ENCODE data around the gene RYR2.

The RYR2 gene

GRCh38 chr1:237553078-237553477 lies 511.1 kb downstream of the RYR2 start:
- no peak for DNase-seq (ENCODE audit: low spot score)
- in situ Hi-C loops (cut with MboI; ENCODE audit: low pct_unique_long_range_greater_than_20kb, low sequenced_read_pairs, unreplicated experiment), result no loop called here
- TF ChIP-seq CTCF (IDR thresholded peaks at IDR 0.05; ENCODE audit: extremely low read depth, insufficient read depth, missing control alignments), result no peak

GRCh38 chr1:237556911-237557310 lies 514.9 kb downstream of the RYR2 start:
- DNase-seq (ENCODE audit: low spot score), result no peak
- TF ChIP-seq CTCF (IDR thresholded peaks at IDR 0.05; ENCODE audit: extremely low read depth, insufficient read depth, missing control alignments), result no peak
- in situ Hi-C loops (cut with MboI; ENCODE audit: low pct_unique_long_range_greater_than_20kb, low sequenced_read_pairs, unreplicated experiment), result no loop called here

GRCh38 chr1:237562242-237562823 lies 520.3 kb downstream of the RYR2 start:
- peak; percentile 42 for DNase-seq (ENCODE audit: low spot score)
- in situ Hi-C loops (cut with MboI; ENCODE audit: low pct_unique_long_range_greater_than_20kb, low sequenced_read_pairs, unreplicated experiment), result no loop called here
- TF ChIP-seq CTCF (IDR thresholded peaks at IDR 0.05; ENCODE audit: extremely low read depth, insufficient read depth, missing control alignments), result peak; percentile 64

GRCh38 chr1:237565236-237565635 lies 523.3 kb downstream of the RYR2 start:
- in situ Hi-C loops (cut with MboI; ENCODE audit: low pct_unique_long_range_greater_than_20kb, low sequenced_read_pairs, unreplicated experiment), result no loop called here
- no peak for TF ChIP-seq CTCF (IDR thresholded peaks at IDR 0.05; ENCODE audit: extremely low read depth, insufficient read depth, missing control alignments)
- no peak for DNase-seq (ENCODE audit: low spot score)

- no peak for TF ChIP-seq CTCF (IDR thresholded peaks at IDR 0.05; ENCODE audit: extremely low read depth, insufficient read depth, missing control alignments)
- DNase-seq (ENCODE audit: low spot score), result no peak
- in situ Hi-C loops (cut with MboI; ENCODE audit: low pct_unique_long_range_greater_than_20kb, low sequenced_read_pairs, unreplicated experiment), result no loop called here
Observed at GRCh38 chr1:237566581-237566980, 524.6 kb downstream of the RYR2 start.

GRCh38 chr1:237568955-237569354 lies 527.0 kb downstream of the RYR2 start:
- in situ Hi-C loops (cut with MboI; ENCODE audit: low pct_unique_long_range_greater_than_20kb, low sequenced_read_pairs, unreplicated experiment), result no loop called here
- no peak for DNase-seq (ENCODE audit: low spot score)
- no peak for TF ChIP-seq CTCF (IDR thresholded peaks at IDR 0.05; ENCODE audit: extremely low read depth, insufficient read depth, missing control alignments)

- DNase-seq (ENCODE audit: low spot score), result no peak
- in situ Hi-C loops (cut with MboI; ENCODE audit: low pct_unique_long_range_greater_than_20kb, low sequenced_read_pairs, unreplicated experiment), result no loop called here
- TF ChIP-seq CTCF (IDR thresholded peaks at IDR 0.05; ENCODE audit: extremely low read depth, insufficient read depth, missing control alignments), result no peak
Observed at GRCh38 chr1:237570530-237570929, 528.5 kb downstream of the RYR2 start.
